VCaP (cell line): ENCODE results near the gene ASCC2.
"Not testable (repeated sequence)": the region's sequence is repeated elsewhere in the genome, so short reads cannot be mapped to it uniquely, and the experiment has no call there.

Experiments
- H3K27ac ChIP-seq: fragments of 450-650 bp; 2 replicates; pipeline ENCODE4 v1.5.1; 2017
- CTCF ChIP-seq: fragments of 450-650 bp; conservative IDR thresholded peaks from 2 replicates; pipeline ENCODE4 v1.5.1; 2017; ENCODE audit warnings: mild to moderate bottlenecking, moderate library complexity

Gene ASCC2

GRCh38 chr22:29839039-29839438 is 965 bp upstream of the ASCC2 start:
- H3K27ac ChIP-seq, result peak overlapping the region; percentile 84
- no peak for TF ChIP-seq CTCF

GRCh38 chr22:29838599-29838956 is 504 bp upstream of the ASCC2 start:
- TF ChIP-seq CTCF, result no peak
- peak overlapping the region; percentile 84 for H3K27ac ChIP-seq

- H3K27ac ChIP-seq, result peak overlapping the region; percentile 84; the same call in 1 of the 2 replicates
These were observed 1.2 kb downstream of the ASCC2 start for GRCh38 chr22:29836791-29837370.

- no peak overlapping the region for H3K27ac ChIP-seq
- TF ChIP-seq CTCF, result no peak
These were observed 4.0 kb downstream of the ASCC2 start for GRCh38 chr22:29834046-29834445.

GRCh38 chr22:29833392-29833965 is 4.6 kb downstream of the ASCC2 start:
- TF ChIP-seq CTCF, result no peak

GRCh38 chr22:29831958-29832357 is 6.1 kb downstream of the ASCC2 start:
- TF ChIP-seq CTCF, result no peak
- no peak overlapping the region for H3K27ac ChIP-seq

More at GRCh38 chr22:29833392-29833965, 4.6 kb downstream of the ASCC2 start:
- no peak overlapping the region for H3K27ac ChIP-seq

GRCh38 chr22:29831186-29831921 is 6.7 kb downstream of the ASCC2 start:
- TF ChIP-seq CTCF, result no peak
- H3K27ac ChIP-seq, result no peak overlapping the region

GRCh38 chr22:29830585-29830984 is 7.5 kb downstream of the ASCC2 start:
- no peak overlapping the region for H3K27ac ChIP-seq
- no peak for TF ChIP-seq CTCF

- not testable (repeated sequence) for H3K27ac ChIP-seq
These were observed 10.3 kb downstream of the ASCC2 start for GRCh38 chr22:29827726-29828125.
